Measurements from ENCODE around the gene THRB.

DNA sequence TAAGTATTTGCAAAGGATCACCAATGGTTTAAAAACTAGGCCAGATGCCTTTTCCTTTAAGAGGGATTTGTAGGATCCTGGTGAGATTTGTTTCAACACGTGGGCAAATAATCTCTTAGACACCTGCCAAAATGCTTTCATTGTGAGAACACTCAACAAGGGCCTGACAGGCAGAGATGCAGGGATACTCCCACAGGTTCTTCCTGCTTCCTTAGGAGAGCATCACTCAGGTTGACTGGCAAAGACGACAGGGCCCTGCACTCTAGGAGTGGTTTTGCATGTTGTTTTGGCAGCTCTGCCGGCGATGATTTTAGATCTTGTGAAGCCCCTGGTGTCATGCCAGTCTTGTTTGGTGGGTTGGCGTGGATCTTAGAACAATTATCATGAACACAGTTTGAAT lies 365.1 kb downstream of the THRB start:
- TF ChIP-seq, protein P1, sequence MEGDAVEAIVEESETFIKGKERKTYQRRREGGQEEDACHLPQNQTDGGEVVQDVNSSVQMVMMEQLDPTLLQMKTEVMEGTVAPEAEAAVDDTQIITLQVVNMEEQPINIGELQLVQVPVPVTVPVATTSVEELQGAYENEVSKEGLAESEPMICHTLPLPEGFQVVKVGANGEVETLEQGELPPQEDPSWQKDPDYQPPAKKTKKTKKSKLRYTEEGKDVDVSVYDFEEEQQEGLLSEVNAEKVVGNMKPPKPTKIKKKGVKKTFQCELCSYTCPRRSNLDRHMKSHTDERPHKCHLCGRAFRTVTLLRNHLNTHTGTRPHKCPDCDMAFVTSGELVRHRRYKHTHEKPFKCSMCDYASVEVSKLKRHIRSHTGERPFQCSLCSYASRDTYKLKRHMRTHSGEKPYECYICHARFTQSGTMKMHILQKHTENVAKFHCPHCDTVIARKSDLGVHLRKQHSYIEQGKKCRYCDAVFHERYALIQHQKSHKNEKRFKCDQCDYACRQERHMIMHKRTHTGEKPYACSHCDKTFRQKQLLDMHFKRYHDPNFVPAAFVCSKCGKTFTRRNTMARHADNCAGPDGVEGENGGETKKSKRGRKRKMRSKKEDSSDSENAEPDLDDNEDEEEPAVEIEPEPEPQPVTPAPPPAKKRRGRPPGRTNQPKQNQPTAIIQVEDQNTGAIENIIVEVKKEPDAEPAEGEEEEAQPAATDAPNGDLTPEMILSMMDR (IDR thresholded peaks at IDR 0.05; ENCODE audit: insufficient read depth, low read length, poor library complexity, severe bottlenecking) = no peak
- TF ChIP-seq EZH2phosphoT487 (conservative IDR thresholded peaks at IDR 0.05; ENCODE audit: low read length) = no peak

Data from SU-DHL-6 (cell line).